Cardiac muscle cell (in vitro differentiated cells and primary cell): ENCODE measurements around the gene GATA3. TPM values are rescaled to one million over a fixed set of nuclear protein-coding genes. Genes with fewer than 3 reads are reported as not detected.
A peak's percentile ranks its signal among the peaks of the same experiment; 100 is the strongest.

ENCODE experiments used
- DNase-seq, 2 donors: peaks; one replicate each; pipeline versions ENCODE4 v3.0.0 to v3.0.0-alpha.2; 2010 to 2017; ENCODE audit warnings: low read depth in 1 of 2, low spot score in 1 of 2
- H3K27ac ChIP-seq: fragments of 200-600 bp; sonication (generic); 2 replicates; pipeline ENCODE4 v1.5.1; 2016
- H3K27me3 ChIP-seq: fragments of 200-600 bp; sonication (generic); 2 replicates; pipeline ENCODE4 v1.6.0; 2016; ENCODE audit warnings: control low read depth
- H3K36me3 ChIP-seq: fragments of 200-600 bp; sonication (generic); 2 replicates; pipeline ENCODE4 v1.5.1; 2016; ENCODE audit warnings: control low read depth
- H3K4me1 ChIP-seq: fragments of 200-600 bp; sonication (generic); 2 replicates; pipeline ENCODE4 v1.8.1; 2017; ENCODE audit warnings: low read depth, mild to moderate bottlenecking, mixed run types
- H3K4me3 ChIP-seq: fragments of 200-600 bp; sonication (generic); 2 replicates; pipeline ENCODE4 v1.5.1; 2016; ENCODE audit warnings: mild to moderate bottlenecking
- H3K9me3 ChIP-seq: fragments of 200-600 bp; sonication (generic); 2 replicates; pipeline ENCODE4 v1.5.1; 2017; ENCODE audit warnings: low read depth, mild to moderate bottlenecking, control low read depth
- CTCF ChIP-seq: IDR thresholded peaks from 2 replicates; pipeline ENCODE4 v1.5.1; 2012; ENCODE audit warnings: low read depth, mild to moderate bottlenecking, low read length
- polyA plus RNA-seq: library from polyadenylated mRNA; unstranded; fragments of >200 nt; fragmentation: Nextera tagmentation; extraction: Ambion mirVana; gene quantifications from 2 replicates; pipeline ENCODE4 v1.2.1, GENCODE V29; 2016
- total RNA-seq: library from RNA; depleted of rRNA; stranded (reverse); fragments of >200 nt; gene quantifications from 2 replicates; pipeline ENCODE4 v1.2.3, GENCODE V29; 2016

Gene GATA3
- total and polyA plus RNA-seq, 2 experiments from 2014 or later: 3.4 to 4.4 TPM

- Histone ChIP-seq H3K4me3 (peak overlapping the region; percentile 23), H3K27me3 (peaks cover 100% of the 10 kb centered on the region), H3K4me1 (no peaks in the 10 kb centered on the region), H3K27ac (no peak overlapping the region), H3K9me3 (no peaks in the 10 kb centered on the region), H3K36me3 (no peaks in the 10 kb centered on the region)
- no peak for DNase-seq
- no peak for TF ChIP-seq CTCF
Measured at GRCh38 chr10:8044908-8045725, 9.4 kb upstream of the GATA3 start.

GRCh38 chr10:8045726-8046494 is 8.6 kb upstream of the GATA3 start:
- H3K27me3 ChIP-seq: peaks cover 100% of the 10 kb centered on the region
- peak overlapping the region; percentile 23 for H3K4me3 ChIP-seq
- H3K9me3 ChIP-seq: no peaks in the 10 kb centered on the region
- H3K4me1 ChIP-seq: no peaks in the 10 kb centered on the region
- H3K36me3 ChIP-seq: no peaks in the 10 kb centered on the region
- H3K27ac ChIP-seq: no peak overlapping the region
- TF ChIP-seq CTCF: no peak
- no peak for DNase-seq

GRCh38 chr10:8047452-8048280 is 6.8 kb upstream of the GATA3 start:
- DNase-seq: no peak

GRCh38 chr10:8048281-8049008 is 6.0 kb upstream of the GATA3 start:
- Histone ChIP-seq H3K4me1 (no peaks in the 10 kb centered on the region), H3K36me3 (no peaks in the 10 kb centered on the region), H3K4me3 (no peak overlapping the region), H3K27me3 (peaks cover 98% of the 10 kb centered on the region), H3K9me3 (no peaks in the 10 kb centered on the region), H3K27ac (no peak overlapping the region)
- no peak for DNase-seq
- no peak for TF ChIP-seq CTCF

More at GRCh38 chr10:8047452-8048280, 6.8 kb upstream of the GATA3 start:
- TF ChIP-seq CTCF: no peak
- H3K27ac ChIP-seq: no peak overlapping the region
- no peak overlapping the region for H3K4me3 ChIP-seq
- no peaks in the 10 kb centered on the region for H3K4me1 ChIP-seq
- no peaks in the 10 kb centered on the region for H3K9me3 ChIP-seq
- H3K27me3 ChIP-seq: peaks cover 100% of the 10 kb centered on the region
- no peaks in the 10 kb centered on the region for H3K36me3 ChIP-seq
